WTC11 (cell line): ENCODE measurements around the gene OBP2B.

ENCODE experiments used
- CREM ChIP-seq: sonication (generic); formaldehyde crosslinking; IDR thresholded peaks from 2 replicates; pipeline ENCODE4 v1.8.1; 2022; ENCODE audit warnings: mild to moderate bottlenecking, missing genetic modification reagents, moderate library complexity
- E2F1 ChIP-seq: sonication (generic); formaldehyde crosslinking; IDR thresholded peaks from 2 replicates; pipeline ENCODE4 v1.8.0; 2022; ENCODE audit warnings: mild to moderate bottlenecking, missing genetic modification reagents
- PRDM15 ChIP-seq: sonication (generic); formaldehyde crosslinking; IDR thresholded peaks from 2 replicates; pipeline ENCODE4 v1.8.0; 2022; ENCODE audit warnings: missing genetic modification reagents
- TF ChIP-seq, protein P1 (sequence below): fragments of 200-600 bp; IDR thresholded peaks from 2 replicates; pipeline ENCODE4 v1.8.0; 2022; ENCODE audit warnings: antibody characterized with exemption

DNA sequence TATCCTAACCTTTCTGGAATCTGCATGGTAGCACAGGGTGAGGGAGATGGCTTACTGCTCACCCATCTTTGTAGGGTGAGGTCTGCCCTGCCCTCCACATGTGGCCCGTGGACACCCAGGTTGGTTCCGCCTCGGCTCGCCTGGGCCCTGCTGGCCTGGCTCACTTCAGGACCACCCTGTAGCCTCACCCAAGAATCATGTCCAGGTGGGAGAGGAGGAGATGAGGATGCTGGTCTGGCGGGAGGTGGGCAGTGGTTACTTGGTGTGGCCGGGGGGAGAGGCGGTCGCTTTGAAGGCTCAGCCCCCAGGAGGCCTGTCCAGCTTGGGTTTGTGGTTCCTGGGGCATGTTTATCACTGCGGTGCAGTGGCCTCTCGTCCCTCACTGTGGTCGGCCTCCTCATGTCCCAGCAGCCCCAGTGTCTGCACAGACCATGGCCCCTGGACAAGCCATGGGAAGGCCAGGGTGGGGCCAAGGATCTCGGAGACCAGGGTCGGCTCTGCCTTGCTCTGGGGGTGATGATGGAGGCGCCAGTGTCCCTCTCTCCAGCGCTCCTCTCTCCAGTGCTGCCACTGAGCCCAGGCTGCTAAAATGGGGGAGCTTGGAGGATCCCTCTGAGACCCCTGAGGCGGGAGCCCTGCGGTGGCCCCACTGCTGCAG lies 4.6 kb downstream of the OBP2B start:
- TF ChIP-seq, protein P1, sequence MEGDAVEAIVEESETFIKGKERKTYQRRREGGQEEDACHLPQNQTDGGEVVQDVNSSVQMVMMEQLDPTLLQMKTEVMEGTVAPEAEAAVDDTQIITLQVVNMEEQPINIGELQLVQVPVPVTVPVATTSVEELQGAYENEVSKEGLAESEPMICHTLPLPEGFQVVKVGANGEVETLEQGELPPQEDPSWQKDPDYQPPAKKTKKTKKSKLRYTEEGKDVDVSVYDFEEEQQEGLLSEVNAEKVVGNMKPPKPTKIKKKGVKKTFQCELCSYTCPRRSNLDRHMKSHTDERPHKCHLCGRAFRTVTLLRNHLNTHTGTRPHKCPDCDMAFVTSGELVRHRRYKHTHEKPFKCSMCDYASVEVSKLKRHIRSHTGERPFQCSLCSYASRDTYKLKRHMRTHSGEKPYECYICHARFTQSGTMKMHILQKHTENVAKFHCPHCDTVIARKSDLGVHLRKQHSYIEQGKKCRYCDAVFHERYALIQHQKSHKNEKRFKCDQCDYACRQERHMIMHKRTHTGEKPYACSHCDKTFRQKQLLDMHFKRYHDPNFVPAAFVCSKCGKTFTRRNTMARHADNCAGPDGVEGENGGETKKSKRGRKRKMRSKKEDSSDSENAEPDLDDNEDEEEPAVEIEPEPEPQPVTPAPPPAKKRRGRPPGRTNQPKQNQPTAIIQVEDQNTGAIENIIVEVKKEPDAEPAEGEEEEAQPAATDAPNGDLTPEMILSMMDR = no peak
- TF ChIP-seq PRDM15 (CRISPR knock-in tag) = no peak
- no peak for TF ChIP-seq CREM (CRISPR knock-in tag)
- no peak for TF ChIP-seq E2F1 (CRISPR knock-in tag)
